IMR-90 (cell line): ENCODE data around the gene FAM131C. TPM values are rescaled to one million over a fixed set of nuclear protein-coding genes. Genes with fewer than 3 reads are reported as not detected.

Experiments
- ATAC-seq: fragments of 200-7000 bp; cut with Tn5 transposase; 2 replicates; pipeline ENCODE4 v1.9.1; 2020; ENCODE audit warnings: low read depth, mild to moderate bottlenecking, moderate library complexity
- BruUV-seq: library from RNA; stranded (reverse); fragments of 400-500 nt; replicated peaks from 2 replicates; lab custom pipeline; 2021; lab: Mats Ljungman, UMichigan
- CTCF ChIA-PET: fragments of 300-600 bp; formaldehyde crosslinking; extraction: SDS; loops from one replicate; lab custom pipeline; 2021; ENCODE audit warnings: antibody characterized with exemption; lab: Yijun Ruan, JAX
- POLR2A ChIA-PET: fragments of 300-600 bp; sonication (Branson Sonifier 250); formaldehyde crosslinking; loops from one replicate; lab custom pipeline; 2022; ENCODE audit warnings: antibody characterized with exemption; ENCODE audit not compliant: unreplicated experiment; lab: Charles Lee
- DNase-seq: peaks from one replicate; pipeline ENCODE4 v3.0.0; 2013
- H2AFZ ChIP-seq: replicated peaks from 2 replicates; pipeline ENCODE3; 2013; ENCODE audit warnings: low read length, mild to moderate bottlenecking; ENCODE audit not compliant: poor library complexity
- H2AK5ac ChIP-seq: 2 replicates; pipeline ENCODE4 v1.6.1; 2013; ENCODE audit warnings: low read depth, low read length, inconsistent platforms
- H2AK9ac ChIP-seq: replicated peaks from 2 replicates; pipeline ENCODE3; 2013; ENCODE audit warnings: mild to moderate bottlenecking, low read depth, low read length, moderate library complexity; ENCODE audit not compliant: poor library complexity
- H2BK120ac ChIP-seq: 2 replicates; pipeline ENCODE4 v1.6.1; 2013; ENCODE audit warnings: low read depth, low read length, inconsistent platforms
- H2BK15ac ChIP-seq: 3 replicates; pipeline ENCODE4 v1.6.1; 2013; ENCODE audit warnings: low read depth, low read length, inconsistent platforms
- H2BK20ac ChIP-seq: 2 replicates; pipeline ENCODE4 v1.6.1; 2013; ENCODE audit warnings: low read depth, mild to moderate bottlenecking, inconsistent platforms, low read length, moderate library complexity
- H2BK5ac ChIP-seq: 2 replicates; pipeline ENCODE4 v1.6.1; 2013; ENCODE audit warnings: mild to moderate bottlenecking, low read depth, low read length, inconsistent platforms; ENCODE audit not compliant: poor library complexity, severe bottlenecking
- H3K14ac ChIP-seq: replicated peaks from 2 replicates; pipeline ENCODE4 v1.6.1; 2013; ENCODE audit warnings: low read depth, low read length, inconsistent platforms
- H3K18ac ChIP-seq: 2 replicates; pipeline ENCODE4 v1.6.1; 2013; ENCODE audit warnings: low read depth, low read length, control low read depth
- H3K23ac ChIP-seq: 2 replicates; pipeline ENCODE4 v1.6.1; 2013; ENCODE audit warnings: low read depth, low read length, inconsistent platforms
- H3K27ac ChIP-seq: 2 replicates; pipeline ENCODE4 v1.5.1; 2013; ENCODE audit warnings: mild to moderate bottlenecking, control low read depth, low read length; ENCODE audit not compliant: insufficient read depth
- H3K27me3 ChIP-seq: 2 replicates; pipeline ENCODE4 v1.6.1; 2013; ENCODE audit warnings: low read length; ENCODE audit not compliant: control insufficient read depth, insufficient read depth
- H3K36me3 ChIP-seq: 2 replicates; pipeline ENCODE4 v1.6.1; 2013; ENCODE audit warnings: low read length, mixed read lengths; ENCODE audit not compliant: control insufficient read depth, insufficient read depth
- H3K4ac ChIP-seq: 2 replicates; pipeline ENCODE4 v1.6.1; 2013; ENCODE audit warnings: low read depth, low read length, inconsistent platforms
- H3K4me1 ChIP-seq: 2 replicates; pipeline ENCODE4 v1.6.1; 2013; ENCODE audit warnings: low read length, mixed read lengths; ENCODE audit not compliant: control insufficient read depth, insufficient read depth
- H3K4me2 ChIP-seq: 2 replicates; pipeline ENCODE4 v1.6.1; 2013; ENCODE audit warnings: low read depth, mild to moderate bottlenecking, control low read depth, low read length, moderate library complexity
- H3K4me3 ChIP-seq: 2 replicates; pipeline ENCODE4 v1.5.1; 2013; ENCODE audit warnings: low read depth, mild to moderate bottlenecking, control low read depth, low read length, moderate library complexity; ENCODE audit not compliant: insufficient read depth
- H3K56ac ChIP-seq: 2 replicates; pipeline ENCODE4 v1.6.1; 2013; ENCODE audit warnings: low read length, inconsistent platforms; ENCODE audit not compliant: insufficient read depth; ENCODE audit errors: extremely low read depth
- H3K79me1 ChIP-seq, 2 experiments: 2 replicates each; pipeline ENCODE4 v1.6.1; 2013; ENCODE audit warnings: low read length in 2 of 2, inconsistent platforms in 1 of 2, low read depth in 1 of 2
- H3K9ac ChIP-seq: 2 replicates; pipeline ENCODE4 v1.6.1; 2013; ENCODE audit warnings: low read depth, low read length, control low read depth
- H3K9me1 ChIP-seq: 2 replicates; pipeline ENCODE4 v1.6.1; 2013; ENCODE audit warnings: low read length, inconsistent platforms; ENCODE audit not compliant: insufficient read depth
- H3K9me3 ChIP-seq: 2 replicates; pipeline ENCODE4 v1.6.1; 2013; ENCODE audit warnings: low read length; ENCODE audit not compliant: control insufficient read depth, insufficient read depth
- H4K20me1 ChIP-seq: 2 replicates; pipeline ENCODE4 v1.6.1; 2013; ENCODE audit warnings: low read length, inconsistent platforms; ENCODE audit not compliant: insufficient read depth
- H4K5ac ChIP-seq: 2 replicates; pipeline ENCODE4 v1.6.1; 2013; ENCODE audit warnings: mild to moderate bottlenecking, low read depth, low read length, control low read depth
- H4K8ac ChIP-seq, 2 experiments: 2 replicates each; pipeline ENCODE4 v1.6.1; 2013; ENCODE audit warnings: low read depth in 2 of 2, low read length in 2 of 2, control low read depth in 1 of 2, inconsistent platforms in 1 of 2
- H4K91ac ChIP-seq: 2 replicates; pipeline ENCODE4 v1.6.1; 2013; ENCODE audit warnings: low read depth, low read length, inconsistent platforms; ENCODE audit not compliant: insufficient read depth
- BHLHE40 ChIP-seq: fragments of 150-350 bp; IDR thresholded peaks from 2 replicates; pipeline ENCODE4 v1.6.1; 2016; ENCODE audit warnings: mild to moderate bottlenecking, low read depth, low read length
- RAD21 ChIP-seq: IDR thresholded peaks from 2 replicates; pipeline ENCODE4 v1.6.1; 2012; ENCODE audit warnings: low read length, improper control_type of control experiment
- RFX5 ChIP-seq: IDR thresholded peaks from 2 replicates; pipeline ENCODE4 v1.8.0; 2012; ENCODE audit warnings: low read depth, mild to moderate bottlenecking, low read length, moderate library complexity
- WGBS, 2 experiments: methylation state at CpG; one replicate each; pipeline versions ENCODE4 v1.1.5 to v1.1.7; 2013; ENCODE audit warnings: missing lambda C conversion rate in 2 of 2; ENCODE audit not compliant: insufficient read length in 1 of 2; ENCODE audit errors: extremely low coverage in 2 of 2; 5-methylcytosine and 5-hydroxymethylcytosine counted together
- dilution Hi-C: fragments of 300-500 bp; cut with HindIII; formaldehyde crosslinking; loops from one replicate; pipeline ENCODE4 v1.14.3; 2018; ENCODE audit warnings: low sequenced_read_pairs; ENCODE audit not compliant: unreplicated experiment
- in situ Hi-C: fragments of 300-500 bp; cut with MboI; formaldehyde crosslinking; loops from 3 replicates; pipeline ENCODE4 v1.14.3; 2019; ENCODE audit warnings: low sequenced_read_pairs, inconsistent platforms, mixed read lengths
- intact Hi-C: fragments of 100-400 bp; cut with micrococcal nuclease; formaldehyde crosslinking; loops from 2 replicates; pipeline ENCODE4 v1.10.0; 2022
- polyA plus RNA-seq, 3 experiments: library from polyadenylated mRNA; depleted of rRNA; stranded (reverse); fragments of >200 nt; gene quantifications; 2 replicates each; pipeline ENCODE4 v1.2.3, GENCODE V29; 2012; ENCODE audit warnings: low replicate concordance in 1 of 3
- total RNA-seq: library from RNA; depleted of rRNA; stranded (reverse); fragments of >200 nt; gene quantifications from 2 replicates; pipeline ENCODE4 v1.2.3, GENCODE V29; 2012
- TF ChIP-seq, protein P1 (sequence below): fragments of 150-350 bp; IDR thresholded peaks from 2 replicates; pipeline ENCODE4 v1.6.1; 2016; ENCODE audit warnings: low read depth, mild to moderate bottlenecking, low read length, moderate library complexity, borderline replicate concordance
- TF ChIP-seq, protein P2 (sequence below): fragments of 150-350 bp; IDR thresholded peaks from 2 replicates; pipeline ENCODE4 v1.6.1; 2017; ENCODE audit warnings: mild to moderate bottlenecking, antibody characterized with exemption, low read length, low read depth
- TF ChIP-seq, protein P3 (sequence below): conservative IDR thresholded peaks from 2 replicates; pipeline ENCODE4 v1.5.1; 2012; ENCODE audit warnings: mild to moderate bottlenecking, low read depth, low read length, improper control_type of control experiment

FAM131C gene
- total and polyA plus RNA-seq, 2 of the 4 experiments (the other 2 are of a cell fraction): 0.18 to 1.0 TPM

DNA sequence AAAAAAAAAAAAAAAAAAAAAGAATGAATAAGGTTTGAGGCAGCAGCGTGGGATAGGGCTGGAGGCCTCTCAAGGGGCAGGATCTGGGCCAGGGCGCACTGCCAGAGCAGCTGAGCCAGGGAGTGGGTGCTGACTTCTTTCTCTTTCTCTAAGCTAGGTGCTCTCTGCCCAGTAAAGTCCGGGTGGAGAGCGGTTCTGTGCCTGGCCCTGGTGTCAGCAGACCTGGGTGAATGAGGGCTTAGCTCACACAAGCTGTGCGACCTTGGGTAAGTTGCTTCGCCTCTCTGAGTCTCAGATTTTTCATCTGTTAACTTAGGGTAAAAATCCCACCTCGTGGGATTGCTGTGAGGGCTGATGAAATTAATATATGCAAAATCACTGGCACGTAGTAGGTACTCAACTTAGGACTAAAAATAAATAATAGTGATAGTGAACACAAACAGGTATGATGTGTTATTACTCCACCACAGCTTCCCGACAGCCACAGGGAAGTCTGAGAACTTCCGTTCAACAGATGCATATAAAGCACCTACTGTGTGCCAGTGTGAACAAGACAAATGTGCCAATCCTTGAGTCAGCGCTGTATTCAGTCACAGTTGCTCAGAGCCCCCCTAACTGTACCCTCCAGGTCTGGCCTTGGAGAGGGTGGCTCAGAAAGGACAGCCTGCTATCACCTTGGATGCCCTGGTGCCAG is 2.0 kb upstream of the FAM131C start:
- intact Hi-C loops: no loop called here
- peak overlapping the region; percentile 86; the same call in 1 of the 2 replicates for H3K23ac ChIP-seq
- peak overlapping the region; percentile 92 for H2BK5ac ChIP-seq
- peak overlapping the region; percentile 92 for H2AFZ ChIP-seq
- H4K8ac ChIP-seq: peak overlapping the region; percentile 8 to 98
- H3K79me1 ChIP-seq: peaks cover 0 to 6% of the 10 kb centered on the region in 2 experiments; a peak in 2 of 4 replicates
- H3K4me2 ChIP-seq: peak overlapping the region; percentile 82
- H3K27ac ChIP-seq: peak overlapping the region; percentile 44; the same call in 1 of the 2 replicates
- ChIA-PET POLR2A (interaction anchor here (0.6 kb wide), 1 partner anchor 77 kb away, joined by 3 read pairs; no protein-coding TSS in a partner anchor), CTCF (no interaction called here)
- H2BK20ac ChIP-seq: peak overlapping the region; percentile 87
- H3K14ac ChIP-seq: peak overlapping the region; percentile 92
- peak overlapping the region; percentile 87 for H4K5ac ChIP-seq
- no peak for ATAC-seq
- no peaks in the 10 kb centered on the region for H3K36me3 ChIP-seq
- 60% methylated on average over 1 of the region's 11 CpGs; no CpG with 5 or more reads in 1 of the 2 experiments for WGBS, 2 experiments
- peak overlapping the region; percentile 89 for H2AK5ac ChIP-seq
- peak overlapping the region; percentile 97 for H2AK9ac ChIP-seq
- H3K56ac ChIP-seq: peak overlapping the region; percentile 53
- H3K9me1 ChIP-seq: peaks cover 10% of the 10 kb centered on the region; the same call in 1 of the 2 replicates
- peak overlapping the region; percentile 64 for H3K18ac ChIP-seq
- no peaks in the 10 kb centered on the region for H4K20me1 ChIP-seq
- H3K9ac ChIP-seq: peak overlapping the region; percentile 4; the same call in 1 of the 2 replicates
- peak overlapping the region; percentile 83 for H2BK120ac ChIP-seq
- peak; percentile 85 for DNase-seq
- in situ Hi-C loops: loop anchor here (5.0 kb wide), 2 partner anchors 107 to 167 kb away; no protein-coding TSS in a partner anchor
- TF ChIP-seq BHLHE40 (no peak), RFX5 (no peak), RAD21 (no peak)
- TF ChIP-seq, protein P1, sequence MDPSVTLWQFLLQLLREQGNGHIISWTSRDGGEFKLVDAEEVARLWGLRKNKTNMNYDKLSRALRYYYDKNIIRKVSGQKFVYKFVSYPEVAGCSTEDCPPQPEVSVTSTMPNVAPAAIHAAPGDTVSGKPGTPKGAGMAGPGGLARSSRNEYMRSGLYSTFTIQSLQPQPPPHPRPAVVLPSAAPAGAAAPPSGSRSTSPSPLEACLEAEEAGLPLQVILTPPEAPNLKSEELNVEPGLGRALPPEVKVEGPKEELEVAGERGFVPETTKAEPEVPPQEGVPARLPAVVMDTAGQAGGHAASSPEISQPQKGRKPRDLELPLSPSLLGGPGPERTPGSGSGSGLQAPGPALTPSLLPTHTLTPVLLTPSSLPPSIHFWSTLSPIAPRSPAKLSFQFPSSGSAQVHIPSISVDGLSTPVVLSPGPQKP: no peak
- TF ChIP-seq, protein P2, sequence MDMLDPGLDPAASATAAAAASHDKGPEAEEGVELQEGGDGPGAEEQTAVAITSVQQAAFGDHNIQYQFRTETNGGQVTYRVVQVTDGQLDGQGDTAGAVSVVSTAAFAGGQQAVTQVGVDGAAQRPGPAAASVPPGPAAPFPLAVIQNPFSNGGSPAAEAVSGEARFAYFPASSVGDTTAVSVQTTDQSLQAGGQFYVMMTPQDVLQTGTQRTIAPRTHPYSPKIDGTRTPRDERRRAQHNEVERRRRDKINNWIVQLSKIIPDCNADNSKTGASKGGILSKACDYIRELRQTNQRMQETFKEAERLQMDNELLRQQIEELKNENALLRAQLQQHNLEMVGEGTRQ: no peak
- TF ChIP-seq, protein P3, sequence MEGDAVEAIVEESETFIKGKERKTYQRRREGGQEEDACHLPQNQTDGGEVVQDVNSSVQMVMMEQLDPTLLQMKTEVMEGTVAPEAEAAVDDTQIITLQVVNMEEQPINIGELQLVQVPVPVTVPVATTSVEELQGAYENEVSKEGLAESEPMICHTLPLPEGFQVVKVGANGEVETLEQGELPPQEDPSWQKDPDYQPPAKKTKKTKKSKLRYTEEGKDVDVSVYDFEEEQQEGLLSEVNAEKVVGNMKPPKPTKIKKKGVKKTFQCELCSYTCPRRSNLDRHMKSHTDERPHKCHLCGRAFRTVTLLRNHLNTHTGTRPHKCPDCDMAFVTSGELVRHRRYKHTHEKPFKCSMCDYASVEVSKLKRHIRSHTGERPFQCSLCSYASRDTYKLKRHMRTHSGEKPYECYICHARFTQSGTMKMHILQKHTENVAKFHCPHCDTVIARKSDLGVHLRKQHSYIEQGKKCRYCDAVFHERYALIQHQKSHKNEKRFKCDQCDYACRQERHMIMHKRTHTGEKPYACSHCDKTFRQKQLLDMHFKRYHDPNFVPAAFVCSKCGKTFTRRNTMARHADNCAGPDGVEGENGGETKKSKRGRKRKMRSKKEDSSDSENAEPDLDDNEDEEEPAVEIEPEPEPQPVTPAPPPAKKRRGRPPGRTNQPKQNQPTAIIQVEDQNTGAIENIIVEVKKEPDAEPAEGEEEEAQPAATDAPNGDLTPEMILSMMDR: no peak
- peak overlapping the region; percentile 98 for H3K4ac ChIP-seq
- H3K4me1 ChIP-seq: peaks cover 15% of the 10 kb centered on the region
- no TSS peak for BruUV-seq
- H3K4me3 ChIP-seq: no peak overlapping the region
- dilution Hi-C loops: no loop called here
- peak overlapping the region; percentile 84; the same call in 2 of the 3 replicates for H2BK15ac ChIP-seq
- H3K27me3 ChIP-seq: no peaks in the 10 kb centered on the region; the same call in 1 of the 2 replicates
- peak overlapping the region; percentile 97 for H4K91ac ChIP-seq
- H3K9me3 ChIP-seq: no peaks in the 10 kb centered on the region
